NCI-H2029 treated with DMSO at 0.1 percent for 48 hours (cell line): ENCODE data around the gene COMMD9.

Source experiments
- DNase-seq: peaks from one replicate; lab custom pipeline; 2025; lab: John Stamatoyannopoulos, UW

COMMD9 gene

DNA sequence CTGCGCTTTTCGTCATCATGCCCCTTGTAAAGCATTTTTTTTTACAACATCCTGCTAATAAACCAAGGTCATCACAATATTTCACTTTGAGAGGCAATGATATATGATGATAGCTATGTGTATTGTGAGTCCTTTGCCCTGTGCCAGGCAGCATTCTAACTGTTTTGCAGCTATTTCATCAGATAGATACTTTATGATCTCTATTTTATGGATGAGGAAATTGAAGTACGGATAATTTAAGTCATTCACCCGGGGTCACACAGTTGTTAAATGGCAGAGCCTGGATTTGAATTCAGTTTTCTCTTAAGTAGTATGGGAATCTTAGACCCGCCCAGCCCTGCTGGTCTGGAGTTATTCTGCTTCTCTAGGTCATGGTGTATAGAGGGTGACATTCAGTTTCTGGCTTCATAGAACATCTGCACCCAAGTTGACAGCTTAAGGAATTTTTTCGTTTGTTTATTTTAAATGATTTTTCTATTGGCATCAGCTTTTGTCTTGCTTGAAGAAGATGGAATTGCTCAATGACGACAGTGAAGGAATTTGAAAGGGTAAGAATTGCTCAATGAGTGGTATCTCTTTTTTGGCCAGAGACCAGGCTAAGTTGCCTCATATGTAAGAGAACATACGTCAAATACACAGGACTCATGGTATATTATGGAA is 7.8 kb upstream of the COMMD9 start:
- no peak for DNase-seq

DNA sequence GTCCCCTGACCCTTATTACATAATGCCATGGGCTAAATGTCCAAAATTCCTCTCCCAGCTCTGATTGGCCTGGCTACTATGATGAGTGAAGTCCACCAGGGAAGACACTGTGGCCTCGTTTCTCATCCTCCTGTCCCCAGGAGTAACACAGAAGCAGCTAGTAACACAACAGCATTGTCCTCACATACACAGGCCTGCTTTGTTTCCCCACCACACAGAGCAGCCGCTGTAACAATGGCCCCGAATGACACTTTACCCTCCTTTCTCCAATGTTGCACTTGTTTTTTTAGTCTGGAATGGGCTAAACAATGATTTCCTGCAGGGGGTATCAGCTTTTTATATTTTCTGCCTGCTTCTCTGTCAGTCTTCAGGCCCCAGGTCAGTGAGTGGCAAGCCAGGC is 6.7 kb upstream of the COMMD9 start, which contains the start of gene PRR5L:
TSS of gene PRR5L (plus strand) at position 363 of the 400 bp plus-strand sequence. CDS start 104,834 bp downstream, outside the sequence.
- no peak for DNase-seq

DNA sequence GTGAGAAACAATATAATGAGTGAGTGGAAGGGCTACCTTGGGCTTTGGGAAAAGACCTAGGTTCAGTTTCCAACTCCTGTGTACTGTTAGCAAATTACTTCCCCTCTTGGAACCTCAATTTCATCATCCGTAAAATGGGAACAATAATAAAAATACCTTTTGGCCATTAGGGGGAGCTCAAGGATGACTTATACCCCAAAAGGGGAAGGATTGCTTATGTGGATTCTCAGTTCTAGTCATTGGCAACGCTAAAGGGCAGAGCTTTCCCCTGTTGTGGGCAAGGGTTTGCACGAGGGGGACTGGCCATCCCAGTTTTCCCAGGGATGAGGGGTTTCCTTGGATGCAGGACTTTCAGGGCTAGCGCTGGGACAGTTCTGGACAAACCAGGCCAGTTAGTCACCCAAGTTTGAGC is 3.1 kb upstream of the COMMD9 start:
- peak; percentile 49 for DNase-seq

DNA sequence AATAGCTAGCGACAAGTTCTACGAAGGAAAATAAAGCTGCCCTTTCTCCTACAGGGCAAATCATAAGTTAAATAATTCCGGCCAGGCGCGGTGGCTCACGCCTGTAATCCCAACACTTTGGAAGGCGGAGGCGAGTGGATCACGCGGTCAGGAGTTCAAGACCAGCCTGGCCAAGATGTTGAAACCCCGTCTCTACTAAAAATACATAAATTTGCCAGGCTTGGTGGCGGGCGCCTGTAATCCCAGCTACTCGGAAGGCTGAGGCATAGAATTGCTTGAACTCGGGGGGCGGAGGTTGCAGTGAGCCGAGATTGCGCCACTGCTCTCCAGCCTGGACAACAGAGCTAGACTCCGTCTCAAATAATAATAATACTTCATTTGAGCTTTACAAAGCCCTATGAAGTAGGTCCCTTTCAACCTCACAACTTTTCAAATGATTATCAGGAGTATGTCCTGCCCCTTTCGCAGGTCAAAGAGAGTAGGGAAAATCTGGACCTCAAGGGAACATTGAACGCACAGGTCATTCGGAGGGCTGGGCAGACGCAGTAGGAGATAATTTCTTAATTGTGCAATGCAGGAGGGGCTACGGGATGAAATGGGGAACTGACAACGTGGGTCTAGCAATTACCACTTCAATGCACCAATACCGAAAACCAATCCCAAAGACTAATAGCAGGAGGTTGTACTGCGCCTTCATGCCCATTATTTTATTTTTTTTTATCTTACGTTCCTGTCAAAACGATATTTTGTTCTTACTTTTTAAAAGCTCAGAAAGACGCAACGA is 590 bp downstream of the COMMD9 start:
- no peak for DNase-seq

DNA sequence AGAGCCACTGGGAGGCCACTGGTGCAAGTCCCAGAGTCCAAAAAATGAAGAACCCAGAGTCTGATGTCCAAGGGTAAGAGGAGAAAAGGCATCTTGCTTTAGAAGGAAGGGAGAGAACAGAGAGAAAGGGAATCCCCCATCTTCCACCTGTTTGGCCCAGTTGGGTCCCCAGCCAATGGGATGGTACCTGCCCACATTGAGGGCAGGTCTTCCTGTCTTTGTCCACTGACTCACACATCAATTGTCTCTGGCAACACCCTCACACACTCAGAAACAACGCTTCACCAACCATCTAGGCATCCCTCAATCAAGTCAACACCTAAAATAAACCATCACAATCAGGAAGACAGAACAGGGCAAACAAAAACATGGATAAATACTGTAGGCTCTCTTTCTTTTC is 6.3 kb downstream of the COMMD9 start:
- DNase-seq: no peak

DNA sequence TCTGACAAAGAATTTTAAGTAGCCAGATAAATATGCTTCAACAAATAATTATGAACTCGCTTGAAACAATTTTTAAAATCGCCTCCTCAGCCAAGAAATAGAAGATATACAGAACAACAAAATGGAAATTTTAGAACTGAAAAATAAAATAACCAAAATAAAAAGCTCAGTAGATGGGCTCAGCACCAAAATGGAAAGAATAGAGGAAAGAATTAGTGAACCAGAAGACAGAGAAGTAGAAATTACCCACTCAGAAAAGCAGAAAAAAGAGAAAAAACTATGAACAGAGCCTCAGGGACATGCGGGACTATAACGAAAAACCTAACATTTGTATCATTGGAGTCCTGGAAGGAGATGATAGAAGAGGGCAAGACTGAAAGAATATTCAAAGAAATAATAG is 7.4 kb downstream of the COMMD9 start:
- DNase-seq: no peak

DNA sequence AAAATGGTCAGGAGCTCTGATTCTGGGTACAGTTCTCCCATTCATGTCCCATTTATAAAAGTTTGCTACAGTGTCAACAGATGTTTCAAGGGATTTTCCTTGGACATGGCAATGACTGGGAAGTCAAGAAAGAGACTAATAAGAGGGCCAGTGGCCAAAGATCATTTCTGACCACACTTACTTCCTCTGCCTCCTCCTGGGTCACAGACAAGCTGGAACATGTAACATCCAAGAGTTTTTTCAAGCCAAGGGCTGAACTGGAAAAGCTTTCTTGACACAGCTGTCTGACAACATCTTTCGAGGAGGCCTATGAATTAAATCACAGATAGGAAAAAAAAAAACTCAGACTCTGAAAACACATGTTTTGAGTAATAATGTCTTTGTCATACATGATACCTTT is 8.7 kb downstream of the COMMD9 start:
- no peak for DNase-seq

DNA sequence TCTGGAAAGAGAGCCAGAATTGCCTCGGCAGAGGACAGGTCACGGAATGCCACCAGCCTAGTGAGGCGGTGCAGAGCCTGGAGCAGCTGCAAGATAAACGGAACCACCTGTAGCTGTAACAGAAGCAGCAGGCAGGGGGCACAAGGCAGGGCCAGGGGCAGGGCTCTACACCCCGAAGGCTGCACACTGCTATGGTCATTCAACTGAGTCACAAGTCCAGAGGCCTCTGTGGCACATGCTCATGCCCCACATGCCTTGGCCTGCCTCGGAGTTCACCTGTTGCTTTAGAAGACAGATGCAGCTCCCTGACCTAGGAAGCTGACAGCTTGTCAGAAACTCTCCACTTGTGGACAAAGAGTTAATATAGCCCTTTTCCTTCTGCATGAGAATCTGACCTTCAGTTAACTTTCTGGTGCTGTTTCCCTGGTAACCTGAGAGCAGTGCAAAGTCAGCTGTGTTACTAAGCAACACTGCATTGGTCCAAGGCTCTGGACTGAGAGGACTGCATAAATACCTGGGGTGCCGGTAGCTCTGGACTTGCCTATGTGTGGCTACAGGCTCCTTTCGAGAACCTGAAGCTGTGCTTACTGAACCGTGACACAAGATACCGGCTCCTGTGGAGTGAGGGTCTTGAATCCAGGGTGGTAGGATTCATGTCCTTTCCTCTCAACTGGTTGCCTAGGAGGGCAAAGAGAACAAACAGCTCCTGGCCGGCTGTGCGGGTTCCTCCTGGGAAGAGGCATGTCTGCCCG is 10.5 kb downstream of the COMMD9 start:
- no peak for DNase-seq

DNA sequence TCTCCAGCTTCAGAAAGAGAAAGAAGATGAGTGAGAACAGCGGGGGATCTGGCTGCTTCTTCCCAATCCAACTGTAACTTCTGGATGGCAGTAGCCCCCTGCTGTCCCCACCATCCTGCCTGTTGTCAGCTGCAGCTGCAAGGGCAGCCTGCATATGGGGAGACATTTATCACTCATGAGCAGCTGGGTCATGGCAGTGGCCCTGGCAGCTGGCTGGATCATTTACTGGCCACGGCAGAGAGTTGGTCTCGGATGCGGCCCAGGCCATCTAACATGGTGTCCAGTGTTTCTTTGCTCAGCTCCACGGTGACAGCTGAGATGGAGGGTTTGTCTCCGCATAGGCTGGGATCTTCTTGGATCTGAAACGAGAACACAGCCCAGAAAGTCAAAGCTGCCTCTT is 14.8 kb downstream of the COMMD9 start:
- DNase-seq: no peak

DNA sequence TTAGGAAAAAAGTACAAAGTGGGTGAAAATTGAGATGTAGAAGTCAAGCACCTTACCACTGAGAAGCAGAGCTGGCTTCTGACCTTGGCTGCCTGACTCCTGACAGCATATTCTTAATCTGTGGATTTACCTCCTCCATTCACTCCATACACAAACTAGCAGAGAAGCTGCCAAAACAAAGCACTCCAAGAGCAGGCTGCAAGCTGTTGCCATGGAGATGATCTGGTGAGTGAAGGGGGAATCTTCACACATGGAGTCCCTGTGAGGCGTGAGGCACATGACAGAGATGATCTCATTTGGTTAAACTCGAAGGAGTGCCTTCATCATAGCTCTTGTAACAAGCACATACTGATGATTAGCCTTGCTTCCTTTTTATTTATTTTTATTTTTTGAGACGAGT is 16.1 kb downstream of the COMMD9 start:
- peak; percentile 94 for DNase-seq

DNA sequence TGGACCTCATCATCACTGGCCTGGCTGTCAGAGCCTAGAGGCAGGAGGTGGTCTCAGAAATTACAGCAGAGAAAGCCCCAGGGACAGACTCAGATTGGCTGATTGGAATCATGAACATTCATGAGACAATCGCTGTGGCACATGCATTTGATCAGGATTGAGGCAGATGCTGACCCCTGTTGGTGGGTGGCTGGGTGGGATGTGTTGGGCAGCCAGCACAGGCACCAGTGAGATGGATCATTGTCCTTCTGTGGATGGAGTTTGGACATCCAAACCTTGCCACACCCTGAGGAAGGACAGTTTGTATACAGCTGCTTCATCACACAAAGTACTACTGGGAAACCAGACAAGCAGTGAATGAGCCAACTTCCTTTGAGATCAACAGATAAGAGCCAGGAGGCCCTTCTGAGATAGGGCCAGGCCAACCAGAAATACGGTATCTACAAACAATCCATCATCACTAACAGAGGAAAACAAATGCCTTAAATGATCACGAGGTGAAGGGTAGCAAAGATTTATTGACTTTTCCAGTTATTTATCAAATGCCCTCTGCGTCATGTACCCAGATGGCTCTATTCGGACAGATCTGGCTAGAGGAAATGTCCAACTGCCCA is 17.3 kb downstream of the COMMD9 start:
- DNase-seq: no peak

DNA sequence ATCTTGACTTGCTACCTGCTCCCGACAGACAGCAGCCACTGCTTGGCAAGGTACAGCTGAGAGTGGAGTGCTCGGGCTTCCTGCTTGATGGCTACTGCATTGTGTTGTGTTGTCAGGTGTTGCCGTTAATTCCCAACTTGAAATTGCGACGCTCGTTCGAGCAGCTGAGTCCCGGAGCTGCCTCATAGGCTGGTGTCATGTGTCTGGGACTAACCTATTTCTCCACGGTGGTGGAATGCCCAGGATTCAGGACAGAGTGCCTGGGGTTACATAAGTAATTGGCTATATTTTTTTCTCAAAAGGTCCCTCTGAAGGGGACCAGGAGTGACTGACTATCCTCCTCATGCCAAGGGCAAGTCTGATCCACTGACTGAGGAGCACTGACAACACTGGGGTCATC is 18.5 kb downstream of the COMMD9 start:
- DNase-seq: peak; percentile 24

DNA sequence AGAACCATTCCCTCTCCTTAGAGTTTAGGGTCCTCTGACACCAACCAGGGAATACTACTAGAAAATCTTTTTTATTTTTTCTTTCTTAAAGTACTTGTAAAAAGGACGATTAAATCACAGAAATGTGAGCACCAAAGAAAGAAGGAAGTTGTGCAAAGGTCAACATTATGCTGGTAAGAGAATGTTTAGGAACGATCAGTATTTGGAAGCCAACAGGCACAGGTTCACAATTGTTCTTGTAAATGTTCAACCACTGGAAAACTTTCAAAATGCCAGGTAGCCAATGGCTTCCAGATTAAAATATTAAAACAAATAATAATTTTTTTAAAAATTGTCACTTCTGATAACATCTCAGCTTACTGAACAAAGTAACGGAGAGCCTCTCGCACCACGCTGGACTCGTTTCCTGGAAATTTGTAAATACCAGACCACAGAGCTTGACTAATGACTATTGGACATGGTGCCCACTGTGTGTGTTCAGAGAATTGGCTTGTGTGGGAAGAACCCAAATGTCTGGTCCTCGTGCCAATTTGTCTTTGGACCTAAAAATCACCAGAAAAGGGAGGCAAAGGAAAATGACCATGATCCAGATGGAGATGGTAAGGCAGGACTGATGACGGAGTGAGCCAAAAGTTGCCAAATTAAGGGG is 20.8 kb downstream of the COMMD9 start:
- no peak for DNase-seq

DNA sequence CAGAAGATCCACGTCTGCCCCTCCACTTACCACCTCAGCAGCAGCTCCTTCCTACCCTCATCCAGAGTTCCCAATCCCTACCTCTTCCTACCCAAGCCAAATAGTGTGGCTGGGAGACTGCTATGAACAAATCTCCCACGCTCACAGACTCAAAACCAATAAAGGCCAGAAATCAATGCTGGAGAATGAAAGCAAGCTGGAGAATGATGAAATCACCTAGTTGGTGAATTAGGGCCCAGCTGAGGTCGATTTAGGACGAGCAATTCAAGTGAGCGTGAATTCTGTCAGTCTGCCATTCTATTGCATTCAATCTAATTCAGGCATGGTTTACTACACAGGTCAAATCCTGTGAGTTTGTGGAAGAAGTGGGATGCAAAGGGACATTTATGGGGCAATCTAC is 22.5 kb downstream of the COMMD9 start:
- DNase-seq: no peak

DNA sequence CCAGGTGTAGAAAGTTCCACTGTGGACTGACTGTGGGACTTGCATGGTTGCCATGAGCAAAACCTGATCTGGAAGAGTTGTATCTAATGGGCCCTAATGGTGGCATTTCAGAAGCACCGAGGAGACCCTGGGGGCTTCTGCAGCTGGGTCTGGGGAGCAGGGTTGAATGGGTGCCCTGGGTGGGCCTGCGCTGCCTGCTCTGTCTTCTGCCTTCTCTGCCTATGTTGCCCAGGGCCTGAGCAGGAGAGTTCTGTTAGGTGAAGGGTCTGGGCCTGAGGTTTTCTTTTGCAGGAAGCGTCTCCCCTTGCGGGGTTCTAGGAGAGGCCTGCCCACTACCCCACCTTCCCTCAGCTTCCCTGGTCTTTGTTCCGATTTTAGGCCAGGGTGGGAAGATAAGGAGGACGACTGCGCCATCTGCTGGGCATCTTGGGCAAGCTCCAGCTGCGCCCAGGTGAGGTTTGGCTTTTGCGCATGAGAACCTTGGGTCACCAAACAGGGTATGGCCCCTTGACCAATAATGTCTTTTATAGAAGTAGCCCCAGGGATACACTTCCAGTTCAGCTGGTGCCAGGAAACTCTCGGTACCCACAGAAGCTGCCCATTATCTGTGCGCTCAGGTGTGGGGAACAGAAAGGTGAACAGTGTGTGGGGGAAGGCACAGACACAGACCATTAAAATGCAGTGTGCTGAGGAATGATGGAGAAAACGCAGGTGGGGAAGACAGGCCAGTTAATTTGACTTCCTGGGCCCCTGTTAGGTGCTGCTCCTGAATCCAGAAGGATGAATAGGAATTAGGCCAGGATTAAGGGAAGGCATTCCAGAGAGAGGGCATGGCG is 23.2 kb downstream of the COMMD9 start:
- peak; percentile 24 for DNase-seq

DNA sequence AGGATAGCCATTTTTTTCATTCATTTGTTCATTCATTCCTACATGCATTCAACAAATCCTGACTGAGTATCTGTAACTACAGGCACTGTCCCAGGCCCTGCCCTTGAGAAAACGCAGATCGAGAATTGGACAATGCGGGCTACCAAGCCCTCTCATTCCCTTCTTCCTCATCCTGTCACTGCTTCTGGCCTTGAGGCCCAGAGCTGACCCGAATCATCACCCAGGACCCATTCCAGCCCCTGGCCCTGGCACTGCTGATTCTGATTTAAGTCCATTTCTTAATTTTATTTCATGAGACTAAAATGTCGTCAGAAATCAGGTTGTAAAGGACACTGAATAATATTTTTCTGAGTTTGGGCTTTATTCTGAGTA is 24.3 kb downstream of the COMMD9 start:
- DNase-seq: no peak

DNA sequence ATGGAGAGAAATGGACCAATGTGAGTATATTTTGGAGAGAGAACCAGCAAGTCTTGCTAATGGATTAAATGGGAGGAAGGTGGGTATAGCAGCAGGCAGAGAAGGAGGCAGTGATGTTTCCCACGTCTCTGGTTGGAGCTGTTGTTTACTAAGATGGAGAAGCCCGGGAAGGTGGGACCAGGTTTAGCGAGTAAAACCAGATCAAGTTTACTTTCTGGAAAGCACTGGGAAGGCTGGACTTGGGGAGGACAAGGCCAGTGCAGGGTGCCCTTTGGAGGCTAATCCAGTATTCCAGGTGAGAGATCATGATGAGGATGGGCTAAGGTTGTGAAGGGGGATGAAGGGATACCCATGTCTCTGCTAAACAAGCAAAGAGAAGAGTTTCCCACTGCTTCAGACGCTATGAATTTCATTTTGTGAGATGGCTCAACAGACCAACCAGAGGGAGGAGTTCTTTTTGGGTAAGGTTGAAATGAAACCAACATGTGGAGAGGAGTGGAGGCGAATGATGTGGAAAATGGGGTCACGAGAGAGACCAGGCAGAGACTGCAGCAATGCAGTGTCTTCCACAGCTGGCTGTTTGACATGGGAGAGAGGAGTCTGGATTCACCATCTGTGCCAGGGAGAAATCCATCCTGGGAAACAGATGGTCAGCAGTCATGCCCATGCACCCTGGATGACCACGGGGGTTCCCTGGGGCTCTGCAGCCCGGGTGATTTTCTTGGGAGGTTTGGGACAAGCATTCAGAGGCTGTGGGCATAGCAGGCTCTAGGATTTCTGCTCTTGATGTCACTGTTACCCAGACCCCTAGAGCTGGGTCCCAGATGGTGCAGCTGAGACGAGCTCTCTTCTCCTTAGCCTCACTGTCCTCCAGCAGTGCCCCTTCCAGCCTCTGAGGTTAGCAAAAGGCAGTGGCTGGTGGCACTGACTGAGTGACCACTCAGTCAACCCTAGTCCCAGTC is 24.9 kb downstream of the COMMD9 start:
- DNase-seq: no peak

DNA sequence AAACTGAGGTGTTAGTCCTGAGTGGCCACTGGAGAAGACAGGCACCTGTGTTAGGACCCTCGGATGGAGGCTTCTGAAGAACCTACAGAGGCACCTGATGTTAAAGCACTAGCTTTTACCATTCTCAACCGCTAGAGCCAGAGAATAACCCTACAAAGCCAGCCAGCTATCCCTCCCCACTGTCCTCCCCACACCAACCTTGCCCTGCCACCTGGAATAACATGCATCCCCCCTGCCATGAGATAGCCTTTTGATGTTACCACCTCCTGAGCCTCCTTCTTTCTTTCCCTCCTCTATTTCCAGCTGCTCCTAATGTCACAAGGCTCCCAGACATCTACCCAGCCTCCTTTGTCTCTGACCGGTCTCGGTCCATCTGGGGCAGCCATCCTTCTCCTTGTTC is 28.1 kb downstream of the COMMD9 start:
- no peak for DNase-seq

DNA sequence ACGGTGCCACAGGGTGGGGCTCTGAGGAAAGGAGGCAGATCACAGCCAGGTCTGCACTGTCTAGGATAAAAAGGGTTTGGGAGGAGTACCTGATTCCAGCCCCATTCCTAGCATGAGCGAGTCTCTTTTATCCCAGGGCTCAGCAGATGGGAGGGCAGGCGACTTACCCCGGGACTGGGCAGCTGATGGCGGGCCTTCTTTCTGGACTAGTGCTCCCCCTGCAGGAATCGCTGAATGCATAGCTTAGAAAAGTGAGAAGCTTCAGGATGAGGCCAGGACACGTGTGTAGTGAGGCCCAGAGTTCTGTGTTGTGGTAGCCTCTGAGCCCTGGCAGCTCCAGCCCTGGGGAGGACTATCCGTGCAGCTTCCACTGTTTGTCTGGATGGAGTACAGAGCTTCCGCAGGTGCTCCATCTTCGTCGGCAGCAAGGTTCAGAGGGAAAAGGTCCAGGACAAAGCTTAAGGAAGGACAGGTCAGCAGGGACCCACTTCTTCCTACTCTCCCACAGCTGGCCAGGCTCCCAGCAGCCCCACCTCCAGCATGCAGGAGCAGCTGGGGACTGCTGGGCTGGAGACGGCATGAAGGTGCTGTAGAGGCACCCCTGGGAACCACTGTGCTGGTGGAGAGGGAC is 30.4 kb downstream of the COMMD9 start:
- DNase-seq: peak; percentile 33
